Measurements from ENCODE around the gene HEXB. TPM values are rescaled to one million over a fixed set of nuclear protein-coding genes. Genes with fewer than 3 reads are reported as not detected.

HEXB gene
- total and polyA plus RNA-seq, 9 of the 15 experiments (the other 6 are each of a cell fraction or from before 2014, with no cell fraction given), result 22.9 to 158 (median 108) TPM

- peak; percentile 79 to 88; a peak in 3 of 4 replicates for TF ChIP-seq UBTF (IDR thresholded peaks at IDR 0.05; ENCODE audit: borderline replicate concordance in 1 of 2, low read depth in 2 of 2, low read length in 2 of 2)
- TF ChIP-seq FUS (optimal IDR thresholded peaks at IDR 0.05; ENCODE audit: low read depth, low read length), result peak; percentile 48
- no peak for TF ChIP-seq ZNF586 (CRISPR knock-in tag; conservative IDR thresholded peaks at IDR 0.05)
- no peak for TF ChIP-seq USF2 (CRISPR knock-in tag; IDR thresholded peaks at IDR 0.05)
- TF ChIP-seq ZBTB1 (CRISPR knock-in tag; IDR thresholded peaks at IDR 0.05; ENCODE audit: borderline replicate concordance, low read depth), result peak; percentile 83; the same call in 1 of the 2 replicates
- no peak for TF ChIP-seq NKRF (IDR thresholded peaks at IDR 0.05; ENCODE audit: borderline replicate concordance)
- TF ChIP-seq SRSF7 (optimal IDR thresholded peaks at IDR 0.05; ENCODE audit: low read depth, low read length), result no peak
- TF ChIP-seq E4F1 (CRISPR knock-in tag; IDR thresholded peaks at IDR 0.05; ENCODE audit: borderline replicate concordance), result no peak
- no peak for TF ChIP-seq ZNF23 (CRISPR knock-in tag; IDR thresholded peaks at IDR 0.05)
- TF ChIP-seq ILF3 (IDR thresholded peaks at IDR 0.05; ENCODE audit: borderline replicate concordance), result no peak
- peak; percentile 53 to 63 for TF ChIP-seq RAD21 (CRISPR knock-in tag; conservative IDR thresholded peaks at IDR 0.05 in 1 of 2, IDR thresholded peaks at IDR 0.05 in 1 of 2)
These were observed 44.5 kb upstream of the HEXB start, which contains the start of gene ENC1 (continued) for GRCh38 chr5:74640450-74640953.
